ENCODE results near the gene PCGF5. TPM values are rescaled to one million over a fixed set of nuclear protein-coding genes. Genes with fewer than 3 reads are reported as not detected.

The PCGF5 gene
- total and polyA plus RNA-seq, 9 of the 15 experiments (the other 6 are each of a cell fraction or from before 2014, with no cell fraction given): 10.9 to 40.0 (median 20.3) TPM

DNA sequence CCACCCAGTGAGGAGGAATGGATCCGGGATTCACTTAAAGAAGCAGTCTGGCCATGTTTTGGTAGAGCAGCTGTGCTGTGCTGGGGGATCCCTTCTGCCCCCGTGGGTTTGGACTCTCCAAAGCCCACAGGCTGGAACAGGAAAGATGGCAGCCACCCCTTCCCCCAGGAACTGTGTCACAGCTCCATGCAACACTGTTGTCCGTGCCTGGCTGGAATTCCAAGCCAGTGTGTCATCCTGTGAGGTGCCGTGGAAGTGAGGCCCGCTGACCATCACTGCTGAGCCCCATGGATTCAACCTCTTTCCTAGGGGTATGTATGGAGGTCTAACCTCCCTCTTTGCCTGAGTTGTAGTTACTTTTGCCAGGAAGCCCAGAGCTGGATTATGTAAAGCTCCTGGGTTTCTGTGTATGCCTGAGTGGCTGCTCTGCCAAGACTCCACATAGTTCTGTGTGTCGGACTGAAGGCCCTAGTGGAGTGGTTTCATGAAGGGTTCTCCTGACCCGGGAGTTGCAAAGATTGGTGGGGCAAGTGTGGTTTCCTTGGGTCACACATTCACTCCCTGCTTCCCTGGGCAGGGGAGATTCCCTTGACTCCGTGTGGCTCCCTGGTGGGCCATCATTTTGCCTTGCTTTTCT is 35.1 kb upstream of the PCGF5 start (continued):
- TF ChIP-seq, protein P1, sequence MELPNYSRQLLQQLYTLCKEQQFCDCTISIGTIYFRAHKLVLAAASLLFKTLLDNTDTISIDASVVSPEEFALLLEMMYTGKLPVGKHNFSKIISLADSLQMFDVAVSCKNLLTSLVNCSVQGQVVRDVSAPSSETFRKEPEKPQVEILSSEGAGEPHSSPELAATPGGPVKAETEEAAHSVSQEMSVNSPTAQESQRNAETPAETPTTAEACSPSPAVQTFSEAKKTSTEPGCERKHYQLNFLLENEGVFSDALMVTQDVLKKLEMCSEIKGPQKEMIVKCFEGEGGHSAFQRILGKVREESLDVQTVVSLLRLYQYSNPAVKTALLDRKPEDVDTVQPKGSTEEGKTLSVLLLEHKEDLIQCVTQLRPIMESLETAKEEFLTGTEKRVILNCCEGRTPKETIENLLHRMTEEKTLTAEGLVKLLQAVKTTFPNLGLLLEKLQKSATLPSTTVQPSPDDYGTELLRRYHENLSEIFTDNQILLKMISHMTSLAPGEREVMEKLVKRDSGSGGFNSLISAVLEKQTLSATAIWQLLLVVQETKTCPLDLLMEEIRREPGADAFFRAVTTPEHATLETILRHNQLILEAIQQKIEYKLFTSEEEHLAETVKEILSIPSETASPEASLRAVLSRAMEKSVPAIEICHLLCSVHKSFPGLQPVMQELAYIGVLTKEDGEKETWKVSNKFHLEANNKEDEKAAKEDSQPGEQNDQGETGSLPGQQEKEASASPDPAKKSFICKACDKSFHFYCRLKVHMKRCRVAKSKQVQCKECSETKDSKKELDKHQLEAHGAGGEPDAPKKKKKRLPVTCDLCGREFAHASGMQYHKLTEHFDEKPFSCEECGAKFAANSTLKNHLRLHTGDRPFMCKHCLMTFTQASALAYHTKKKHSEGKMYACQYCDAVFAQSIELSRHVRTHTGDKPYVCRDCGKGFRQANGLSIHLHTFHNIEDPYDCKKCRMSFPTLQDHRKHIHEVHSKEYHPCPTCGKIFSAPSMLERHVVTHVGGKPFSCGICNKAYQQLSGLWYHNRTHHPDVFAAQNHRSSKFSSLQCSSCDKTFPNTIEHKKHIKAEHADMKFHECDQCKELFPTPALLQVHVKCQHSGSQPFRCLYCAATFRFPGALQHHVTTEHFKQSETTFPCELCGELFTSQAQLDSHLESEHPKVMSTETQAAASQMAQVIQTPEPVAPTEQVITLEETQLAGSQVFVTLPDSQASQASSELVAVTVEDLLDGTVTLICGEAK (IDR thresholded peaks at IDR 0.05): no peak
- TF ChIP-seq, protein P1 (CRISPR knock-in tag; IDR thresholded peaks at IDR 0.05): no peak
- TF ChIP-seq RCOR1 (IDR thresholded peaks at IDR 0.05; ENCODE audit: borderline replicate concordance in 1 of 2, low read depth in 2 of 2, low read length in 2 of 2) (no peak), ZNF121 (CRISPR knock-in tag; conservative IDR thresholded peaks at IDR 0.05) (no peak), GABPB1 (CRISPR knock-in tag; IDR thresholded peaks at IDR 0.05) (no peak), ZNF224 (CRISPR knock-in tag; IDR thresholded peaks at IDR 0.05) (no peak), ZNF696 (CRISPR knock-in tag; conservative IDR thresholded peaks at IDR 0.05) (no peak)
- TF ChIP-seq, protein P2, sequence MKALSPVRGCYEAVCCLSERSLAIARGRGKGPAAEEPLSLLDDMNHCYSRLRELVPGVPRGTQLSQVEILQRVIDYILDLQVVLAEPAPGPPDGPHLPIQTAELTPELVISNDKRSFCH (CRISPR knock-in tag; IDR thresholded peaks at IDR 0.05): no peak
- TF ChIP-seq, protein P2 (tag; IDR thresholded peaks at IDR 0.05): no peak
- TF ChIP-seq, protein P3, sequence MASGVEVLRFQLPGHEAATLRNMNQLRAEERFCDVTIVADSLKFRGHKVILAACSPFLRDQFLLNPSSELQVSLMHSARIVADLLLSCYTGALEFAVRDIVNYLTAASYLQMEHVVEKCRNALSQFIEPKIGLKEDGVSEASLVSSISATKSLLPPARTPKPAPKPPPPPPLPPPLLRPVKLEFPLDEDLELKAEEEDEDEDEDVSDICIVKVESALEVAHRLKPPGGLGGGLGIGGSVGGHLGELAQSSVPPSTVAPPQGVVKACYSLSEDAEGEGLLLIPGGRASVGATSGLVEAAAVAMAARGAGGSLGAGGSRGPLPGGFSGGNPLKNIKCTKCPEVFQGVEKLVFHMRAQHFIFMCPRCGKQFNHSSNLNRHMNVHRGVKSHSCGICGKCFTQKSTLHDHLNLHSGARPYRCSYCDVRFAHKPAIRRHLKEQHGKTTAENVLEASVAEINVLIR (CRISPR knock-in tag; IDR thresholded peaks at IDR 0.05): no peak
